Hematopoietic multipotent progenitor cell treated with erythropoietin and hydrocortisone succinate and interleukin-3 and kit ligand, for 8 days (in vitro differentiated cells): ENCODE measurements around the gene NOL4L.

Source experiments
- DNase-seq: peaks from one replicate; pipeline ENCODE4 v3.0.0-alpha.2; 2015

NOL4L gene

DNA sequence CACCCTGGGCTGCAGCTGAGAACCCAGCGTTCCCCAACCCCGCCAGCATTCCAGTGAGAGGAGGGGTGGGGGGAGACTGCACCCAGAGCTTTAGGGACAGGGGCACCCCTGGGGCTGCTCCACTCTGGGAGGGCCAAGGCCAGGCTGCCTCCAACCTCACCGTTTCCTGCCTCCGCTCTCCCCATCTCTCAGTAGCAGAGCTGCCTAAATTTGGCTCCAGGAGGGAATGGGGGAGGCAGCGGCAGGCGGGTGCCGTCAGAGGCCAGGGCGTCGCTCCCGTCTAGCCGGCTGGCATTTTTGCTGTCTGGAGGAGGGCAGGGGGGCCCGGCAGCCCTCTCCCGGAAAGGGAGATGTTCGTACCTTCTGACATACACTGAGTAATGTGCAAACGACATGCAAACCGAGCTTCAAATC is 46.6 kb downstream of the NOL4L start:
- DNase-seq = peak; percentile 54

DNA sequence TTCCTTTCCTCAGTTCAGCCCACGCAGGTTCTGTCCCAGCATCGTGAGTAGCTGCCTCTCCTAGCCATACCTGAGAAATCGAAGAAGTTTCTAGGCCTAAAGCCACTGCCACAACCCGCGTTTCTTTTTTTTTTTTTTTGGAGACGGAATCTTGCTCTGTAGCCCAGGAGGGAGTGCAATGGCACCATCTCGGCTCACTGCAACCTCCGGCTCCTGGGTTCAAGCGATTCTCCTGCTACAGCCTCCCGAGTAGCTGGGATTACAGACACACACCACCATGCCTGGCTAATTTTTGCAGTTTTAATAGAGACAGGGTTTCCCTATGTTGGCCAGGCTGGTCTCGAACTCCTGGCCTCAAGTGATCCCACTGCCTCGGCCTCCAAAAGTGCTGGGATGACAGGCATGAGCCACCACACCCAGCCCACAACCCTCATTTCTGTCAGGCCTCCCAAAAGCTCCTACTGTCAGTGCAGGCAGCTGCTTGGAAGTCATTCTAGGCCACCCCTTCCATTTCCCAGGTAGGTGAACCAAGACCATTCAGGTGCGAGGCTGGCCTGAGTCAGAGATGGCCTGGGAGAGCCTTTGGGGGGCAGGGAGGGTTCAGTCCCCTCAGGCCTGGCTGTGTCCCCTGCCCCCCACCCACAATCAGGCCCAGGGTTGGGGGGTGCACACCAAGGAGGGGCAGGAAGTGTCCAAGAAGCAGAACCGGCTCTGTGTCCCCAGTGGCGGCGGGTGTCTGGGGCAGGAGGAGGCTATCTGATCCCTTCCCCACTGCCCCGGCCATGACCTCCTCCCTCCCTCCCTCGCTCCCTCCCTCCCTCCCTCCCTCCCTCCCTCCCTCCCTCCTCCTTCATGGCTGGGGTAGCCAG is 47.2 kb downstream of the NOL4L start:
- DNase-seq = peak; percentile 61

DNA sequence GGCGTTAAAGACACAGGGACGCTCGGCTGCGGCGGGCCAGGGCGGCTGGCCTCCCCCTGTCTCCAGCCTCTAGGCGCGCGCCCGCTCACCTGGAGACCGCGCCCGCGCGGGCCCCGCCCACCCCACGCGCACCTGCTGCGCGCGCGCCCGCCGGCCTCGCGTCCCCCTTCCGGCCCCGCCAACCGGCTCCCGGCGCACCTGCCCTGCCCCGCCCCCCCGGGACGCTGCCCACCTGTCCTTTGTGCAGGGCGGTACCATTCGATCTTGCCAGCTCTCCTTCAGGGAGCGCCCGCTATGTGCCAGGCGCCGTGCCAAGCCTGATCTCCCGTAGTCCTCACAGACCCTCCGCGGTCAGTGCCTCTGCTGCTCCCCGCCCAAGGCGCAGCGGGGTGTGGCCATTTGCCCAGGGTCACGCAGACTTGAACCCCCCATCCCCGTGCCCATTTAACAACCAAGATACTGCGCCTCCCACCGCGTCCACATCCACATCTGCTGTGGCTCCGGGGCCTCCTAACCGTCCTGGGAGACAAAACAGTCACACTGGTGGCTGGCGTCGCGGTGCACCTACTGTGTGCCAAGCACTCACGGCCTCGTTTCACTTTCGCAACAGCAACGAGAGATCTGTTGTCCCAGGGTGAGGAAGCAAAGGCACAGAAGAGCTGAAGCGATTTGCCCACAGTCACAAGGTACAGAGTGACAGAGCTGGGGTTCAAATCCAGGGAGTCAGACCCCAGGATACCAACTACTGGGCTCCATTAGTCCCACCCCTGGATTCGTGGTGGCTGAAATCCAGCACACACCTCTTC is 48.1 kb downstream of the NOL4L start:
- DNase-seq = peak; percentile 65

DNA sequence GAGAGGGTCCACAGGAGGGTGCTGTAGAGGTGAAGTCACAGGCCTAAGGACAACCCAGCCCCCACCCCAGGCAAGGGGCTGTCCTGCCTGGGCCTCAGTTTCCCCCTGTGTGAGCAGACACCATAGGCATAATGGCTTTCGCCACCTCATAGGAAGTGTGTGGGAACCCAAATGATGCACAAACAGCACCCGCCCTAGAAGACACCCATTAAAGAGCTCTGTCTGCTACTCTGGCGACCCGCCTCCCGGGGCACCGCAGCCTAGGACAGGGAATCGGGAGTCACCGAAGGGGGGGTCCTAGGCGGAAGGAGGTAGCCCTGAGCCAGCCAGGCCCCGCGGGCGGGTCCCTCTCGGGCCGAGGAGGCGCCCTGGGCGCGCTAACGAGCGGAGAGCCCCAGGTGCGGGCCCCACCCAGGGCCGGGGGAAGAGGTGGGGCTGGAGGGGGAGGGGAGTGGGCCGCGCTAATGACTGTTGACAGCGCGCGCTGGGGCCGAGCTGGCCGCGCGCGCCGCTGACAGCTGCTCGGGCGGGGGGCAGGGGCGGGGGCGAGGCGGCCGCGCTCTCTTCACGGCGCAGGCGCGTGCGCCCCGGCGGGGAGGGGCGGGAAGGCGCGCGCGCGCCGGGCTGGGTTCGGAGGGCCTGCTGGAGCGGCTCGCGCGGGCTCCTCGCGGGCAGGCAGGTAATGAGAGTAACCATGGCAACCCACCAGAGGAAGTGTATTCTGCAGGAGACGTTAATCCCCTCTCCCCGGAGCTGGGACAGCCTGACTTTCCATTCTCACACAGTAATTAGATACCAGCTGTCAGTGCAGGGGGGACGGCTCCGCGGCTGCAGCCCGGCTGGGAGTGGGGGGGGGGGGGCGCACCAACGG is 48.9 kb downstream of the NOL4L start:
- peak; percentile 53 for DNase-seq

DNA sequence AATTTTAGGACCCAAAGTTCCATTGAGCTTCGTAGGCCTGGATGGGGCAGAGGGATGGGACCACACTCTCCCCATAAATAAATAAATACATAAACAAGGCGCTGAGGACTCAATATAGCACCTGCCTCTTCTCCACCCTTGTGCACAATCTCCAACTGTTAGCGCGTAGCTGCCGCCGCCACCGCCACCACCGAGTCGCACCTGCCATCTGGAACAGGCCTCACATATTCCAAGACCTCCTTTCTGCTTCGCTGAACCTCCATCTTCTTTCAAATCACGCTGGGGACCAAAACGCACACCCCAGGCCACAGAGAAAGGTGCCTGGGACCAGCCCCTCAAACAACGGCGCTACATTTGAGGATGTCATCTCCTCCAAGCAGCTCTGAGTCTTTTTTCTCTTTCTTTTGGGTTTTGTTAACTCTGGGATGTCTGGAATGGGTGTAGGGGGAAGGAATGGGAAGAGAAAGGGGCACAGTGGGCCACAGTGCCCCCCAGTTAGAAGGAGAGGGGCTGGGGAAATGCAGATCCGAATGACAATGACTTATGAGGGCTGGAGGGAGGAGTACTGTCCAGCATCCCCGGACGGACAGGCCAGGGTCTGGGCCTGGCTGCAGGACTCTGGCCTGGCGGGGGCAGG is 49.7 kb downstream of the NOL4L start:
- no peak for DNase-seq

DNA sequence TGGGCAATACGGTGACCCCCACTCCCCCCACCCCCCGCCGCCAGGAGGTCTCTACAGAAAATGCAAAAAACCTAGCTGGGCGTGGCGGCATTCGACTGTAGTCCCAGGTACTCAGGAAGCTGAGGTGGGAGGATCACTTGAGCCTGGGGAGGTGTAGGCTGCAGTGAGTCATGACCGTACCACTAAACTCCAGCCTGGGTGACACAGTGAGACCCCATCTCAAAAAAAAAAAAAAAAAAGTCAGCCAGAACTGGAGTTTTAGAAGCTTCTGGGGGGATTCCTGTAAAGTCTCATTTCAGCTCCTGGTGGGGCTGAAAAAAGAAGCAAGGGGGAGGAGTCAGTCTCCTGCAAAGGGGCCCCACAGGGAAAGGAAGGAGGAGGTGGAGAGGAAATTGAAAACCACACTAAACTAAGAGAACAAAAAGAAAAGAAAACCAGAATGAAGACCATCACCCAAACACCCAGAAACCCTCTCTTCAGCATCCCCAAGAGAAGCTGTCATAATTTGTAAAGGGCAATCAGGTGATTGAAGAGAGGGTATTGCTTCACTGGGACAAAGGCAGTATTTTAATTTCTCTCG is 50.4 kb downstream of the NOL4L start:
- no peak for DNase-seq

DNA sequence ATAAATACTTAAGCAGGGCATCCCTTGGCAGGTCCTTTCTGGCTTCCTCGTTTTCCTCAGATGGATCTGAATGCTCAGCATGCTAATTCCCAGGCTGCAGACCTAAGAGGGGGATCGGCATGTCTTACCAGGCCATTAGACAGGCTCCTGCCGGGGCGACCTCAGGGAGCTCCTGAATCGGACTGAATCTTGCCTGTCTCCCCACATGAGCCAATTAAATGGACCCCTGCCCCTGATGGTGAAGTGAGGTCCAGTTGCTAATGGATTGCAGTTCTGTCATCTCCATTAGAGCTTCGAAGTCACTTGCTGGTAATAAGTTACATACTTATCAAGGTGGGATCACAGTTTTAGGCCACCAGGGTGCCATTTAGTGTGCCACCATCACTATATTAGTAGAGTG is 51.4 kb downstream of the NOL4L start:
- DNase-seq = no peak

DNA sequence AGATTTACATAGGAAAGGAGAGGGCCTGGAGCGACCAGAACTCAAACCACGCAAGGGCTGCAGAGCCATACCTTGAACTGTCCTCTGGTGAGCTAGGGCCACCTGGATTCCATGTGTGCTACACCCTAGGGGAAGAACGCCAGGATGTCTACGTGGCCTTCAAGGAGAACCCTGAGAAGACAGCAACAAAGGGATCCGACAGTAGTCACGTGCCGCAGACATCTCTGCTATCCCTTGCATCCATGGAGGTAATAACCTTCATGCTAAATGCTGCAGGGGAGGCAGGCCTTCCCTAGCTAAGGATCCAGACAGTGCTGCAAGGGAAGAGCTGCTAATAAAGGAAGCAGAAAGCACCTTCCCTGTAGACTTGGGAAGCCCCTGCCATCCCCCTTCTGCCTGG is 52.9 kb downstream of the NOL4L start:
- no peak for DNase-seq

DNA sequence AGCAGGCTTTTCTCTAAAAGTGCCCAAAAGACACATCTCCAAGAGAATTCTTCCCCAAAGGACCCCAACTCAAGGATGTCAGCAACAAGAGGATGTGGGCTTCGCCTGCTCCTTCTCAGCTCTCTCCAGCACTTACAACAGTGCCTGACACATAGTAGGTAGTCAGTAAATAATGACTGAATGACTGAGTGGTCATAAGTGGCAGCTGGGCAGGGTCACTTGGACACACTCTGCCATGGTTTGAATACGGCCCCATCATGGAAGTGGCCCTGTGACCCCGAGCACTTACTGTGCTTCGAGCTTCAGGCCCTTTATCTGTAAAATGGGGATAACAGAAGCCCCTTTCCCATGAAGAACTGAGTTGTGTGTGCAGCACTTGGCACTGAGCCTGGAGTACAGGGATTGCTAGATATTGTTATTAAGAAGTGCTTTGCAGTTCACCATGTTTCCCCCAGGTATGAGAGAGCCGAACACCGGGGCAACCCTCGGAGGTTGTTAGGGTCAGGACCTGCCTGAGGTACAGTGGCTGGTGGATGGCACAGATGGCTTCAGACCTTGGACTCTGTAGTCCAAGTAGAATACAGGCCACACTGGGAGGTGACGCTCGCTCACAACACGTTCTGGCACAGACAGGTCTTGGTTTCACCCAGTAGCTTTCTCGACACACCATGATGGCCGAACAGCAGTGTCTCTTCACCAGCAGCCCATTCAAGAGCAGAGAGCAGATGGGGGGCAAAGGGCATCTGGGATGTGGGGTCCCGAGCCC is 56.0 kb downstream of the NOL4L start:
- DNase-seq = peak; percentile 47

DNA sequence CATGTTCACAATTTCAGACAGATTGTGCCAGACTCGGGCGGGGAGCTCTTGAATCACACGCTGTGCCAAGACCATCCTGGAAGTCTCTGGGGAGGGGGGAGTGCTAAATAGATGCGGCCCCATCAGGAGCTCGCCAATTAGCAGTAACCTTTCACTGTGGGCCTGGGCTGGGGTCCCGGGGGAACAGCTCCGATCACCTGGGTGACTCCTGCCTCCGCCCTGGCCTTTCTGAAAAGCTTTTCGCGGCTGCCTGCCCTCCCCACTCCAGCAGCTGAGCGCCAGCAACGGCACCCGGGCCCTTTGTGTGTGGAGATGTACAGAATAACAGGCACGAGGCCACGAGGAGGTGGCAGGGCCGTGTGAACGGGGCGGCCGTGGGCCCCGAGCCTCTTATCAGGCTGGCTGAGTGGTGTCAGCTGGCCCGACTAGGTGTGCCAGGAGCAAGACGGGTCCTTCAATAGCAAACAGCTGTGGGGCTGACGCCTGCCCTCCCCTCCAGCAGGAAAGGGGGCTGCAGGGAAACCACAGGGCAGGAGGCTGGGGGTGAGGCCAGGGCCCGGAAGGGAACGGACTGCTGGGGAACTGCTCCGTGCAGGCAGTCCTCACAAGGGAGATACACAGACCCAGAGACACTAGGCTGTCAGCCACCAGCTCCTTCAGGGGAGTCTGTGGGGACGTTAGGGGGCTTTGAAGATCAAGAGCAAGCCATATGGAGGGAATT is 56.8 kb downstream of the NOL4L start:
- DNase-seq = peak; percentile 76

DNA sequence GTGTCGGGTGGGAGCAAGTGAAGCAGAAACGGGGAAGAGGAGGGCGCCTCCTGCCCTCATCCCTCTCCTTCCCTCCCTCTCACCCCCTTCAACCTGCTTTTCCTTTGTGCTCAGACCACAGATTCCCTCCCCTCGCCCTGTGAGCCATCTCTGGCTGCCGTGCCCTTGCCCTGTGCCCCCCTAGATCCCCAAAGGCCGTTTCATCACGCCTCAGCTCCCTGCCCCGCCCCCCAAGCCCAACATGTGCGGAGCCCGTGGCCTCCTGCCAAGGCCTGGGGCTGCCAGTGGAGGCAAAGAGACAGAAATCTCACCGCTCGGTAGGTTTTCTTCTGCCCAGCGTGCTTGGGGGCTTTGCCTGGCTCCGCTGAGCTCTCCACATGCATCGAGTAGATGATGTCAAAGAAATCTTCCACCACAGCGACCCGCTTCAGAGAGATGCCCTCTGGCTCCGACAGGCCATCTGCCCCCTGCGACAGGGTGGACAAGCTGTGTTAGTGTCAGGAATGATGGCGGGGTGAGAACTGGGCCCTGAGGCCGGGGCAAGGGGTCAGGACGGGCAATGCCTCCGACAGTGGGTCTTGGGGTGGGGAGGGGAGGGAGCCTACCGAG is 57.6 kb downstream of the NOL4L start:
- peak; percentile 50 for DNase-seq

DNA sequence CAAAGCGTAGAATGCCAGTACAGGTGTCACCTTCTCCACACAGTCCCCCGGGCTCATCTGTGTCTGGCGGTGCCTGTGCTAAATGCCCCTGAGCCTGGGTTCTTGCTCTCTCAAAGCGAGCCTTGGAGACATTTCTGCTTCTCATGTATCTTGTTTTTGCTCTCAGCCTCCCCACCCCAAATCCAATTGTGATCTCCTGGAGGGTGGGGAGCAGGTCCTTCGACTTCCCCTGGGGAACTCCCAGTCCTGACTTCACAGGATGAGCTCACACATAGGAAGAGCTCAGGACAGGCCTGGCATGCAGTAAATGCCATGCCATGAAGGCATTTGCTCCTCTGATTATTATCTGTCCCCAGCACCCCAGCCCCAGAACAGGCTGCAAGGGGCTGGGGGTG is 58.1 kb downstream of the NOL4L start:
- DNase-seq = no peak

DNA sequence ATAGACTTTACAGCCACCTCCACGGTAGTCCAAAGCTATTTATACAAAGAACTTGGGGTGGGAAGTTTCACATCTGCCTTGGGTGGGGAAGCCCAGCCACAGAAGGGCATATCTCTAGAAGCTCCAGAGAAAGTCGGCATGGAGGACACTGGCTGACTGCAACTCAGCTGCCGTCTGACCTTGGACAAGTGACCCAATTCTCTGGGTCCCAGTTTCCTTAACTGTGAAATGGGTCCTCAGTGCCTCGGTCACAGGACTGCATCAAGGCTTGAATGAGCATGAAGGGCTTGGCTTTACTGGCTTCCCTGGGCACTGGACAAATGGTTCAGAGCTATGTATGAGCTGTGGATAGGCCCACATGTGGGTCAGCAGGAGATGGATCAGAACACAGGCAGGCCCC is 58.6 kb downstream of the NOL4L start:
- DNase-seq = no peak

DNA sequence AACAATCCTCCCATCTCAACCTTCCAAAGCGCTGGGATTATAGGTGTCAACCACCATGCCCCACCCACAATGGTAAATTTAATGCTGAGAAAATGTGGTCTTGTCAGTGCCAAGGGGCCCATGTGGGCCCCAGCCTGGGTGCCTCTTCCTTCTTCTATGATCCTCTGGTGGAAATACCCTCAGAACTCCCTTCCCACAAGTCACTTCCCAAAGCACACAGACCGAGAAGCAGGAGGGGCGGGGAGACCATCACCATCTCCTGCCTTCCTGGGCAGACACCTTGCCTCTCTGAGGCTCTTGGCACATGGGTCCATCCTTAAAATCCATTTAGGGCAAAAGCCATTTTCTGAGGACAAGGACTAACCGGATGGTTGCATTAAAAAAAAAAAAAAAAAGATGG is 59.0 kb downstream of the NOL4L start:
- no peak for DNase-seq

DNA sequence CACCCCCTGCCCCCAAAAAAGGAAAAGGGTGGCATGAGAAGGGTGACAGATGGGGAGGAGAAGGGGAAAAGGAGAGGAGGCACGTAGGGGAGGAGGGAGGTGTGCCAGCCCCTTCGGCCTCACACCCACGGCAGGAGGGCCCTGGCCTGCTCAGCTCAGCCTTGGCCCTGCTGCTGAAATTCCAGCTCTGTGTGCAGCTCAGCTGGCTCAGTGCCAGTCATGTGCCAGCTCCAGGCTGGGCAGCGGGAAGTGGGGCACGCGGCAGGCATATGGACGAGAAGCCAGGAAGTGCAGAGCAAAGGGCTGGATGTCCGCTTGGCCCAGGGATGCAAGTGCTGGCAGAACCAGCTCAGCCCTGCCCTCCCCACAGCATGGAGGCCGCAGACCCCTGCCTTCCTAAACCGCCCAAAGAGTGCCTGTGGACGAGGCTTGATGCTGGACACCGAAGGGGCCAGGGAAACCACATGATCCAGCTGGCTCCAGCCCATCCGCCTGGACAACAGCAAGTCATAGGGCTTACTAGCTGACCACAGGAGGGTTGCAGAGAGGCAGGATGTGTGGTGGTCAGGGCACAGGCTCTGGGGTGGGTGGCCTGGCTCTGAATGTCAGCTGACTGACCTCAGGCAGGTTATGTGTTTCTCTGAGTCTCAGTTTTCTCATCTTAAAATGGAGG is 60.2 kb downstream of the NOL4L start:
- no peak for DNase-seq

DNA sequence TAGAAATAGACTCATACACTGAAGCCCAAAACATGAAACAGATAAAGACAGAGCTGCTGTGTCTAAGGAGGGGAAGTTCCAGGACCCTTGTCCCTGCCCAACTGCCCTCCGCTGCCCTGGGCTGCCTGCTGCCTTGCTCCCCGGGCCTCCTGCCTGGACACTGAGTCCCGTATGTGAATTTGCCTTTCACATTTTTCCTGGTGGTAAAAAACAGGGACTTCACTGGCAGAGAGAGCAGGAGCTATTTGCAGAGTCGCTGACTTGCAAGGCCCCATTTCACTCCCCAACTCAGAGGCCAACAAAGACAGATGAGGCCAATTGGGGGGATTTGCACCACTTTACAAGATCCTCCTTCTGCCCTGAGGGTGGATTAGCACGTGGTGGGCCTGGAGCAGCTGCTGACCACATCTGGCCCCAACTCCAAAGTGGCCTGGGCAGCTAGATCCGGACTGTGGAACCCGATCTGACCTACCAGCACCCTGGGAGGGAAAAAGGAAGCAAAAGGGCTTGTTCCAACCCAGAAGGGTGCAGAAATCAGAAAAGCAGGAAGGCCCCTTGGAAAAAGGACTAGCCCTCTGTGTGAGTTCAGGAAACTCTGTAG is 61.4 kb downstream of the NOL4L start:
- no peak for DNase-seq

DNA sequence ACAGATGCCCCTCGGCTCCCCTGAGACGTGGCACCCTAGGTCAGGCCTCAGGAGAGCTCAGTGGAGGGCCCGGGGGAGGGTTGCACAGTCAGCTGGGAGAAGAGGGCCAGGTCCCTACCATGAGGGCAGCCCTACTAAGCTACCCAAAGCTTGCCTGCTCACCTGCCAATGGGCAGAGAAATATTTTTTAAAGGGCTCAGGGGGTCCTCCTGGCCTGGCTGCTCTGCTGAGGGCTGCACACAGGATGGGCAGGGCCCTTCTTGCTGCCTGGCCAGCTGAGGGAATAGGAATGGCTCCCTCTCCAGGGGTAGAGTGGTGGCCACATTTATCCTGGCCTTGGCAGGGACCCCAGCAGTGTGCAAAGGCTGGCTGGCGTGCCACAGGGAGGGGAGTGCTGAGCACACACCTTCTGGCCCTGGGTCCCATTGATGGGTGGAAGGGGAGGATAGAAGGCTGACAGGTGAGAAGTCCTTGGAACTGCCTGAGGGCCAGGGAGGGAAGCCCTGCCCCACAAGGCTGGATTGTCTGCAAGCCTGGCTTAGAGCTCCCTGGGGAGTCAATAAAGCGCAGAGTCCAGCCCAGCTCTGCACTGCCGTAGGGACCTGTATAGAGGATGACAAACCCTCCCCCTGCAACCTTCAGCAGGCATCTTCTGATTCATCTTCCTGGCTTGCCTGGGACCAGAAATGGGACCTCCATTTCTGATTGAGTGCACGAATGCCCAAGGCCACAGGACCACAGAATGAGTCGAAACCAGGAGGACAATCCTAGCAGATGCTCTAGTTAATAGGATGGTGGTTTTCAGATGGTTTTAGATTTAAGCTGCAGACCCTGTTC is 62.1 kb downstream of the NOL4L start:
- no peak for DNase-seq

DNA sequence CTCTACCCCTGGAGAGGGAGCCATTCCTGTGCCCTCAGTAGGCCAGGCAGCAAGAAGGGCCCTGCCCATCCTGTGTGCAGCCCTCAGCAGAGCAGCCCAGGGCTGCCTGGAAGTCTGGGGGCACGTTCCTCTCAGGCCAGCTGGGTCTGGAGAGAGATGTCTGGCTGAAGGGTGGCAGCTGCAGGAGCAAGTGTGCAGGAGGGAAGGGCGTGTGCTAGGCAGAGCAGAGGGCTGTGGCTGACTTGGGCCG is 62.7 kb downstream of the NOL4L start:
- DNase-seq = peak; percentile 34
